HEK293 (cell line): ENCODE measurements around the gene CCNG2.

ENCODE experiments used
- BCL6B ChIP-seq: fragments of 450-650 bp; formaldehyde crosslinking; IDR thresholded peaks from 2 replicates; pipeline ENCODE4 v1.5.1; 2017; ENCODE audit warnings: missing biosample characterization, missing genetic modification characterization
- CTCF ChIP-seq: fragments of 450-650 bp; formaldehyde crosslinking; IDR thresholded peaks from 2 replicates; pipeline ENCODE4 v1.5.1; 2016; ENCODE audit warnings: missing biosample characterization, missing genetic modification characterization
- RBAK ChIP-seq: fragments of 450-650 bp; formaldehyde crosslinking; IDR thresholded peaks from 2 replicates; pipeline ENCODE4 v1.5.1; 2016; ENCODE audit warnings: missing biosample characterization, missing genetic modification characterization
- ZBTB11 ChIP-seq: fragments of 450-650 bp; formaldehyde crosslinking; conservative IDR thresholded peaks from 2 replicates; pipeline ENCODE4 v1.5.1; 2016; ENCODE audit warnings: low read depth, missing biosample characterization, missing genetic modification characterization
- ZEB2 ChIP-seq: fragments of 450-650 bp; formaldehyde crosslinking; IDR thresholded peaks from 2 replicates; pipeline ENCODE4 v1.5.1; 2016; ENCODE audit warnings: missing biosample characterization, missing genetic modification characterization
- ZNF146 ChIP-seq: fragments of 450-650 bp; formaldehyde crosslinking; IDR thresholded peaks from 2 replicates; pipeline ENCODE4 v1.5.1; 2016; ENCODE audit warnings: missing biosample characterization, missing genetic modification characterization
- ZNF280D ChIP-seq: fragments of 450-650 bp; formaldehyde crosslinking; IDR thresholded peaks from 2 replicates; pipeline ENCODE4 v1.5.1; 2016; ENCODE audit warnings: missing biosample characterization, missing genetic modification characterization
- ZNF341 ChIP-seq: fragments of 450-650 bp; formaldehyde crosslinking; IDR thresholded peaks from 2 replicates; pipeline ENCODE4; 2016; ENCODE audit warnings: low read depth, missing biosample characterization, missing genetic modification characterization
- ZNF561 ChIP-seq: fragments of 450-650 bp; IDR thresholded peaks from 2 replicates; pipeline ENCODE4 v1.5.1; 2018; ENCODE audit warnings: missing biosample characterization, missing genetic modification characterization, borderline replicate concordance
- ZNF785 ChIP-seq: fragments of 450-650 bp; formaldehyde crosslinking; IDR thresholded peaks from 2 replicates; pipeline ENCODE4 v1.5.1; 2016; ENCODE audit warnings: missing biosample characterization, missing genetic modification characterization

GRCh38 chr4:77170926-77171325 lies 13.9 kb downstream of the CCNG2 start:
- no peak for TF ChIP-seq CTCF
- TF ChIP-seq ZNF785, result no peak
- no peak for TF ChIP-seq ZBTB11 (tag by site-specific recombination)
- TF ChIP-seq ZEB2 (tag by site-specific recombination), result no peak
- no peak for TF ChIP-seq RBAK (tag by site-specific recombination)
- no peak for TF ChIP-seq ZNF341
- no peak for TF ChIP-seq ZNF561 (tag by site-specific recombination)
- TF ChIP-seq ZNF280D (tag by site-specific recombination), result no peak
- no peak for TF ChIP-seq BCL6B (tag by site-specific recombination)
- TF ChIP-seq ZNF146 (tag by site-specific recombination), result no peak
